Lower leg skin (tissue), 3 donors: ENCODE results near the gene SCTR.

Experiments used
- POLR2A ChIP-seq, 2 donors: fragments of 450-650 bp; IDR thresholded peaks; one replicate each; pipeline ENCODE4 v1.6.1; 2016 to 2017; ENCODE audit warnings: antibody characterized with exemption in 2 of 2, mild to moderate bottlenecking in 1 of 2, moderate library complexity in 1 of 2
- TF ChIP-seq, protein P1 (sequence below), 3 donors: fragments of 450-650 bp; IDR thresholded peaks; one replicate each; pipeline ENCODE4 v1.5.1; 2016; ENCODE audit warnings: antibody characterized with exemption in 3 of 3, mild to moderate bottlenecking in 3 of 3, moderate library complexity in 2 of 3

DNA sequence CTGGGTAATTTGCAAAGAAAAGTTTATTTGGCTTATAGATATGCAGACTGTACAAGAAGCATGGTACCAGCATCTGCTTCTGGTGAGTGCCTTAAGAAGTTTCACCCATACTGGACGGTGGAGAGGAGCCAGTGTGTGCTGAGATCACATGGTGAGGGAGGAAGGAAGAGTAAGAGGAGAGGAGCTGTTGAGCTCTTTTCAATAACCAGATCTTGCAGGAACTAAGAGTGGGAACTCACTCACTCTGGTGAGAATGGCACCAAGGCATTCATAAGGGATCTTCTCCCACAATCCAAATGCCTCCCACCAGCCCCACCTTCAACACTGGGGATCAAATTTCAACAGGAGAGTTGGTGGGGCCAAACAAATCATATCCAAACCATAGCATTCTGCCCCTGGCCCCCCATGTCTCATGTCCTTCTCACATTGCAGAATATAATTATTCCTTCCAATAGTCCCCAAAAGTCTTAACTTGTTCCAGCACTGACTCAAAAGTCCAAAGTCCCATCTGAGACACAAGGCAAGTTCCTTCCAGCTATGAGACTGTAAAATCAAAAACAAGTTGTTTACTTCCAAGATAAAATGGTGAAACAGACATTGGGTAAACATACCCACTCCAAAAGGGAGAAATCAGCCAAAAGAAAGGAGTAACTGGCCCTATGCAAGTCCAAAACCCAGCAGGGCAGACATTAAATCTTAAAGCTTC lies 104.3 kb downstream of the SCTR start:
- TF ChIP-seq, protein P1, sequence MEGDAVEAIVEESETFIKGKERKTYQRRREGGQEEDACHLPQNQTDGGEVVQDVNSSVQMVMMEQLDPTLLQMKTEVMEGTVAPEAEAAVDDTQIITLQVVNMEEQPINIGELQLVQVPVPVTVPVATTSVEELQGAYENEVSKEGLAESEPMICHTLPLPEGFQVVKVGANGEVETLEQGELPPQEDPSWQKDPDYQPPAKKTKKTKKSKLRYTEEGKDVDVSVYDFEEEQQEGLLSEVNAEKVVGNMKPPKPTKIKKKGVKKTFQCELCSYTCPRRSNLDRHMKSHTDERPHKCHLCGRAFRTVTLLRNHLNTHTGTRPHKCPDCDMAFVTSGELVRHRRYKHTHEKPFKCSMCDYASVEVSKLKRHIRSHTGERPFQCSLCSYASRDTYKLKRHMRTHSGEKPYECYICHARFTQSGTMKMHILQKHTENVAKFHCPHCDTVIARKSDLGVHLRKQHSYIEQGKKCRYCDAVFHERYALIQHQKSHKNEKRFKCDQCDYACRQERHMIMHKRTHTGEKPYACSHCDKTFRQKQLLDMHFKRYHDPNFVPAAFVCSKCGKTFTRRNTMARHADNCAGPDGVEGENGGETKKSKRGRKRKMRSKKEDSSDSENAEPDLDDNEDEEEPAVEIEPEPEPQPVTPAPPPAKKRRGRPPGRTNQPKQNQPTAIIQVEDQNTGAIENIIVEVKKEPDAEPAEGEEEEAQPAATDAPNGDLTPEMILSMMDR (IDR thresholded peaks at IDR 0.05), result no peak
- no peak for TF ChIP-seq POLR2A (IDR thresholded peaks at IDR 0.05)
